H1 (cell line): Measurements from ENCODE around the gene SLC2A4RG. TPM values are rescaled to one million over a fixed set of nuclear protein-coding genes. Genes with fewer than 3 reads are reported as not detected.

ENCODE experiments used
- ASH2L ChIP-seq: fragments of 200-600, 300-600 bp; sonication (generic); IDR thresholded peaks from one replicate; pipeline ENCODE4 v1.7.1; 2017; ENCODE audit warnings: low read length
- BACH1 ChIP-seq: IDR thresholded peaks from 2 replicates; pipeline ENCODE4 v1.6.1; 2012; ENCODE audit warnings: low read length, improper control_type of control experiment
- CBX8 ChIP-seq: fragments of 300-800, 300-1000 bp; sonication (generic); IDR thresholded peaks from 2 replicates; pipeline ENCODE4 v1.7.1; 2016; ENCODE audit warnings: low read depth, low read length, borderline replicate concordance
- CHD1 ChIP-seq: IDR thresholded peaks from 2 replicates; pipeline ENCODE4 v1.6.1; 2012; ENCODE audit warnings: low read depth, low read length, improper control_type of control experiment
- CREB1 ChIP-seq: IDR thresholded peaks from 2 replicates; pipeline ENCODE4 v1.6.1; 2012; ENCODE audit warnings: inconsistent platforms
- CTBP2 ChIP-seq: IDR thresholded peaks from 2 replicates; pipeline ENCODE4 v1.7.0; 2011; ENCODE audit warnings: borderline replicate concordance, mild to moderate bottlenecking, moderate library complexity, mixed read lengths, low read length; ENCODE audit not compliant: insufficient read depth, insufficient read length
- E2F6 ChIP-seq: IDR thresholded peaks from 2 replicates; pipeline ENCODE4 v1.6.1; 2012; ENCODE audit warnings: inconsistent platforms
- EP300 ChIP-seq, 2 experiments: IDR thresholded peaks; 1 replicate in 1 of 2; 2 replicates in 1 of 2; pipeline ENCODE4 v1.6.1; 2011 to 2012; ENCODE audit warnings: low read depth in 2 of 2, low read length in 2 of 2, mild to moderate bottlenecking in 2 of 2, borderline replicate concordance in 1 of 2, inconsistent platforms in 1 of 2, moderate library complexity in 1 of 2
- HDAC6 ChIP-seq: IDR thresholded peaks from one replicate; pipeline ENCODE4 v1.7.1; 2012; ENCODE audit warnings: low read depth, mild to moderate bottlenecking, inconsistent platforms, low read length, moderate library complexity
- JUN ChIP-seq: IDR thresholded peaks from 2 replicates; pipeline ENCODE4 v1.6.1; 2011; ENCODE audit warnings: low read depth, mild to moderate bottlenecking, improper control_type of control experiment, low read length
- MAFK ChIP-seq: IDR thresholded peaks from 2 replicates; pipeline ENCODE4 v1.6.1; 2012; ENCODE audit warnings: low read depth, mild to moderate bottlenecking, improper control_type of control experiment, low read length
- NRF1 ChIP-seq: IDR thresholded peaks from 2 replicates; pipeline ENCODE4 v1.6.1; 2011; ENCODE audit warnings: mild to moderate bottlenecking, low read depth, low read length, improper control_type of control experiment
- SIX5 ChIP-seq: IDR thresholded peaks from 2 replicates; pipeline ENCODE4 v1.6.1; 2011; ENCODE audit warnings: mild to moderate bottlenecking, low read depth, low read length
- SP1 ChIP-seq: IDR thresholded peaks from 2 replicates; pipeline ENCODE4 v1.6.1; 2011; ENCODE audit warnings: low read depth, low read length
- SRF ChIP-seq: IDR thresholded peaks from 2 replicates; pipeline ENCODE4 v1.6.1; 2011; ENCODE audit warnings: mild to moderate bottlenecking, low read depth, low read length, moderate library complexity
- TEAD4 ChIP-seq: IDR thresholded peaks from 2 replicates; pipeline ENCODE4 v1.6.1; 2012; ENCODE audit warnings: low read depth, low read length, inconsistent platforms, mixed read lengths
- polyA plus RNA-seq, 7 experiments: library from polyadenylated mRNA; depleted of rRNA in 3 of 7; stranded (reverse) in 5 of 7; unstranded in 2 of 7; fragments of >200 nt in 5 of 7; fragments of 200-250 nt in 2 of 7; gene quantifications; 1 replicate in 5 of 7; 2 replicates in 1 of 7; 4 replicates in 1 of 7; pipeline versions ENCODE4 v1.2.1 to v1.2.3, GENCODE V29; 2011 to 2013; ENCODE audit warnings: missing spikeins in 2 of 7, mixed read lengths in 2 of 7
- total RNA-seq: library from RNA; stranded (reverse); fragmentation: NEBNext Ultra II Directional; extraction: Animal tissue kit (Norgen Biotek cat#: 25700); gene quantifications from 2 replicates; pipeline ENCODE4 v1.2.1, GENCODE V29; 2021
- TF ChIP-seq, protein P1 (sequence below): IDR thresholded peaks from 2 replicates; pipeline ENCODE4 v1.6.1; 2011; ENCODE audit warnings: low read length, improper control_type of control experiment
- TF ChIP-seq, protein P2 (sequence below), 3 experiments: IDR thresholded peaks; 1 replicate in 2 of 3; 2 replicates in 1 of 3; pipeline versions ENCODE4 v1.5.1 to v1.6.1; 2011; ENCODE audit warnings: low read length in 3 of 3, mild to moderate bottlenecking in 3 of 3, inconsistent platforms in 2 of 3, low read depth in 1 of 3, moderate library complexity in 1 of 3; ENCODE audit not compliant: insufficient read depth in 1 of 3; ENCODE audit errors: control extremely low read depth in 1 of 3
- TF ChIP-seq, protein P3 (sequence below): IDR thresholded peaks from 2 replicates; pipeline ENCODE4 v1.6.1; 2011; ENCODE audit warnings: low read depth, mild to moderate bottlenecking, low read length; ENCODE audit not compliant: insufficient read depth

Gene SLC2A4RG
- total and polyA plus RNA-seq, 2 of the 8 experiments (the other 6 are each of a cell fraction or from before 2014, with no cell fraction given) = 15.9 to 29.1 TPM

GRCh38 chr20:63775096-63775978 is 35.8 kb downstream of the SLC2A4RG start (continued):
- TF ChIP-seq, protein P1, sequence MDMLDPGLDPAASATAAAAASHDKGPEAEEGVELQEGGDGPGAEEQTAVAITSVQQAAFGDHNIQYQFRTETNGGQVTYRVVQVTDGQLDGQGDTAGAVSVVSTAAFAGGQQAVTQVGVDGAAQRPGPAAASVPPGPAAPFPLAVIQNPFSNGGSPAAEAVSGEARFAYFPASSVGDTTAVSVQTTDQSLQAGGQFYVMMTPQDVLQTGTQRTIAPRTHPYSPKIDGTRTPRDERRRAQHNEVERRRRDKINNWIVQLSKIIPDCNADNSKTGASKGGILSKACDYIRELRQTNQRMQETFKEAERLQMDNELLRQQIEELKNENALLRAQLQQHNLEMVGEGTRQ = no peak
- TF ChIP-seq, protein P2, sequence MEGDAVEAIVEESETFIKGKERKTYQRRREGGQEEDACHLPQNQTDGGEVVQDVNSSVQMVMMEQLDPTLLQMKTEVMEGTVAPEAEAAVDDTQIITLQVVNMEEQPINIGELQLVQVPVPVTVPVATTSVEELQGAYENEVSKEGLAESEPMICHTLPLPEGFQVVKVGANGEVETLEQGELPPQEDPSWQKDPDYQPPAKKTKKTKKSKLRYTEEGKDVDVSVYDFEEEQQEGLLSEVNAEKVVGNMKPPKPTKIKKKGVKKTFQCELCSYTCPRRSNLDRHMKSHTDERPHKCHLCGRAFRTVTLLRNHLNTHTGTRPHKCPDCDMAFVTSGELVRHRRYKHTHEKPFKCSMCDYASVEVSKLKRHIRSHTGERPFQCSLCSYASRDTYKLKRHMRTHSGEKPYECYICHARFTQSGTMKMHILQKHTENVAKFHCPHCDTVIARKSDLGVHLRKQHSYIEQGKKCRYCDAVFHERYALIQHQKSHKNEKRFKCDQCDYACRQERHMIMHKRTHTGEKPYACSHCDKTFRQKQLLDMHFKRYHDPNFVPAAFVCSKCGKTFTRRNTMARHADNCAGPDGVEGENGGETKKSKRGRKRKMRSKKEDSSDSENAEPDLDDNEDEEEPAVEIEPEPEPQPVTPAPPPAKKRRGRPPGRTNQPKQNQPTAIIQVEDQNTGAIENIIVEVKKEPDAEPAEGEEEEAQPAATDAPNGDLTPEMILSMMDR (IDR thresholded peaks at IDR 0.05; ENCODE audit: control extremely low read depth in 1 of 3, insufficient read depth in 1 of 3, low read depth in 1 of 3, low read length in 3 of 3) = peak; percentile 72 to 81 (median 76)
- no peak for TF ChIP-seq JUN
- no peak; the same call in 1 of the 2 replicates for TF ChIP-seq SP1
- no peak for TF ChIP-seq CBX8
- TF ChIP-seq SRF = 0 out of 2 replicates have a peak, but pooled peaks have one; percentile 11
- TF ChIP-seq E2F6 = no peak
- no peak for TF ChIP-seq HDAC6
- TF ChIP-seq EP300 (IDR thresholded peaks at IDR 0.05; ENCODE audit: borderline replicate concordance in 1 of 2, low read depth in 2 of 2, low read length in 2 of 2) = no peak
- peak; percentile 52; the same call in 1 of the 2 replicates for TF ChIP-seq CREB1
- TF ChIP-seq MAFK = no peak
- TF ChIP-seq NRF1 = no peak
- TF ChIP-seq, protein P3, sequence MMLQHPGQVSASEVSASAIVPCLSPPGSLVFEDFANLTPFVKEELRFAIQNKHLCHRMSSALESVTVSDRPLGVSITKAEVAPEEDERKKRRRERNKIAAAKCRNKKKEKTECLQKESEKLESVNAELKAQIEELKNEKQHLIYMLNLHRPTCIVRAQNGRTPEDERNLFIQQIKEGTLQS = no peak
- peak; percentile 88 for TF ChIP-seq ASH2L
- TF ChIP-seq TEAD4 = peak; percentile 61; the same call in 1 of the 2 replicates
- TF ChIP-seq CHD1 = no peak
- TF ChIP-seq SIX5 = no peak
- peak; percentile 72 for TF ChIP-seq CTBP2
- peak; percentile 76 for TF ChIP-seq BACH1
